HepG2 (cell line): Measurements from ENCODE around the gene PPHLN1.

Experiments used
- PHF20 ChIP-seq: sonication (generic); formaldehyde crosslinking; IDR thresholded peaks from 2 replicates; pipeline ENCODE4 v1.5.0; 2020; ENCODE audit warnings: mild to moderate bottlenecking, missing genetic modification reagents
- SMC3 ChIP-seq: IDR thresholded peaks from 2 replicates; pipeline ENCODE4 v1.6.1; 2011; ENCODE audit warnings: low read length, improper control_type of control experiment

- no peak for TF ChIP-seq PHF20 (CRISPR knock-in tag)
- no peak for TF ChIP-seq SMC3
Observed at GRCh38 chr12:42474391-42474790, 148.4 kb downstream of the PPHLN1 start.
